ENCODE data around the gene KIR2DL3.
"Not testable (repeated sequence)": the region's sequence is repeated elsewhere in the genome, so short reads cannot be mapped to it uniquely, and the experiment has no call there.

KIR2DL3 gene

GRCh38 chr19:54747614-54748322 is 9.5 kb downstream of the KIR2DL3 start:
- DNase-seq: not testable (repeated sequence)

- not testable (repeated sequence) for DNase-seq
These were observed 12.0 kb downstream of the KIR2DL3 start for GRCh38 chr19:54750276-54750675.

GRCh38 chr19:54756204-54757110 is 18.1 kb downstream of the KIR2DL3 start:
- not testable (repeated sequence) for DNase-seq

- DNase-seq: not testable (repeated sequence)
These were observed 20.3 kb downstream of the KIR2DL3 start for GRCh38 chr19:54758577-54758976.

- DNase-seq: not testable (repeated sequence)
These were observed 25.9 kb downstream of the KIR2DL3 start for GRCh38 chr19:54764219-54764618.

GRCh38 chr19:54766464-54766863 is 28.2 kb downstream of the KIR2DL3 start:
- not testable (repeated sequence) for DNase-seq

GRCh38 chr19:54769646-54770045 is 31.3 kb downstream of the KIR2DL3 start, which contains the start of gene KIR2DL1:
Gene KIR2DL1, plus strand, starts transcription at chr19:54769793. Its CDS starts 58 bp downstream, at chr19:54769851.
- DNase-seq: not testable (repeated sequence)

GRCh38 chr19:54770511-54770910 is 32.2 kb downstream of the KIR2DL3 start:
- DNase-seq: not testable (repeated sequence)

- DNase-seq: not testable (repeated sequence)
These were observed 33.0 kb downstream of the KIR2DL3 start for GRCh38 chr19:54771018-54771960.

- DNase-seq: not testable (repeated sequence)
These were observed 34.4 kb downstream of the KIR2DL3 start for GRCh38 chr19:54772666-54773065.

- not testable (repeated sequence) for DNase-seq
These were observed 36.9 kb downstream of the KIR2DL3 start for GRCh38 chr19:54775095-54775815.

- DNase-seq: not testable (repeated sequence)
These were observed 37.5 kb downstream of the KIR2DL3 start for GRCh38 chr19:54775830-54776229.

- DNase-seq: not testable (repeated sequence)
These were observed 39.5 kb downstream of the KIR2DL3 start for GRCh38 chr19:54777851-54778250.

GRCh38 chr19:54778896-54779295 is 40.6 kb downstream of the KIR2DL3 start:
- not testable (repeated sequence) for DNase-seq

- not testable (repeated sequence) for DNase-seq
These were observed 44.6 kb downstream of the KIR2DL3 start for GRCh38 chr19:54782916-54783315.

- not testable (repeated sequence) for DNase-seq
These were observed 47.9 kb downstream of the KIR2DL3 start for GRCh38 chr19:54786091-54786723.

- DNase-seq: not testable (repeated sequence)
These were observed 49.8 kb downstream of the KIR2DL3 start for GRCh38 chr19:54788154-54788553.

- no peak for DNase-seq
These were observed 52.4 kb downstream of the KIR2DL3 start for GRCh38 chr19:54790711-54791110.

GRCh38 chr19:54791476-54791875 is 53.2 kb downstream of the KIR2DL3 start:
- DNase-seq: no peak

- no peak for DNase-seq
These were observed 54.5 kb downstream of the KIR2DL3 start for GRCh38 chr19:54792814-54793213.

GRCh38 chr19:54795758-54796157 is 57.4 kb downstream of the KIR2DL3 start:
- DNase-seq: no peak
